Cerebellar nuclear complex (tissue), 1 donor: Measurements from ENCODE around the gene ALK.
"Not testable (repeated sequence)": the region's sequence is repeated elsewhere in the genome, so short reads cannot be mapped to it uniquely, and the experiment has no call there.

Experiments
- DNase-seq, 2 experiments: peaks; one replicate each; lab custom pipeline; 2025; lab: John Stamatoyannopoulos, UW

Gene ALK

DNA sequence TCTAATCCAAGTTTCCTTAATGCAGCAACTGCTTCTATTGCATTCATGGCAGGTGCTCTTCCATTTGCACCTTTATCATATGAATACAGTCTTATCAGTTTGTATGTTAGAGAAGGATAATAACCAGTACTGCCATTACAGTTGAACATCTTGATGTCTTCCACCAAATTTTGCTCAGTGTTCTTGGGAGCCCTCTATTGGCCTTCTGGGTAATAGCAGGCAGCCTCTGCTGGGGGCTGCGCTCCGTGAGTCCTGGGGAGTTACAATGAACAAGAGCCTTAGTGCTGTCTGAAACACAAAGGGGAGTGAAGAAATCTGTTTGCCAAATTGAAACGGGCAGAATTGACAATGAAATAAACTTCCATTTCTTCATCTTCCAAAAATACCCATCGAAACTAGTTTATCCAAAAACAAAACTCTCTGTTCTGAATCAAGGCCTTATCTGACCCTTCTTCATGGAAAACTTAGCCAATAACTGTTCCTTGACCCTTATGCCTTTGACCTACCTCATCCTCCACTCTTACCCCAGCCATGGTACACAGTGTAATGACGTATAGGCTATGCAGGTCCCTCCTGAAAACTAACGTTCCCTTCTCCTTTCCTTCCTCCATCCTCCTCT is 79.9 kb downstream of the ALK start:
- no peak for DNase-seq

GRCh38 chr2:29839306-29839705 is 82.1 kb downstream of the ALK start:
- no peak for DNase-seq

DNA sequence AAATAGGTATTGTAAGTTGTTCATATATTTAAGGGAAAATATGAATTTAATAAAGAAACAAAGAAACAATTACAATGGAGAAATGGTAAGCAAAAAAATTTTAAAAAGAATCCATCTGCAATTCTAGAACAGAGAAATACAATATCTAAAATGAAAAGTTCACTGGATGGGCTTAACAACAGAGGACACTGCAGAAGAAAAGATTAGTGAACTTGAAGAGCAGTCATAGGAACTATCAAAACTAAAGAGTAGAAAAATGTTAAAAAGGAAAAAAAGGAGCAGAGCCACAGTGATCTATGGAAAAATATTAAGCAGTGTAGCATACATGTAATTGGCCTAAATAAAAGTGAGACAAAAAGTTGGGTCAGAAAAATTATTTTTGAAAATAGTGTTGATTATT is 83.5 kb downstream of the ALK start:
- no peak for DNase-seq

DNA sequence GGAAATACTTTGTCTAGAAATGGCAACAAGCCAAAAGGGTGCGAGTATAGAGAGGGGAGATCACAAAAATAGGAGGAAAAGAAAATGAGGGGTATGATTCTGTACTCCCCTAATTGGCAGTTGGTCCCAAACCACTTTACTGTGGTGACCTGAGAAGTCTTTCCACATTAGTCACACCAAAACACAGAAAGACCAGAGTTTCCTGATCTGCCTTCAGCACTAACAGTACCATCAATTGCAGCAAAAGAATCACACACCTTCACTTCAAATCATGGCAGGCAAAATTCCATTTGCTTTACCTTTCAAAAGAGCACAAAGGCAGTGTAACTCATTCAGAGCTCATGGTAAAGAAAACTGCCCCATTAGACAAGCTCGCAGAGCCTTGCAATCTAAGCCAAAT is 86.8 kb downstream of the ALK start:
- no peak for DNase-seq

GRCh38 chr2:29834036-29834540 is 87.3 kb downstream of the ALK start:
- no peak for DNase-seq

DNA sequence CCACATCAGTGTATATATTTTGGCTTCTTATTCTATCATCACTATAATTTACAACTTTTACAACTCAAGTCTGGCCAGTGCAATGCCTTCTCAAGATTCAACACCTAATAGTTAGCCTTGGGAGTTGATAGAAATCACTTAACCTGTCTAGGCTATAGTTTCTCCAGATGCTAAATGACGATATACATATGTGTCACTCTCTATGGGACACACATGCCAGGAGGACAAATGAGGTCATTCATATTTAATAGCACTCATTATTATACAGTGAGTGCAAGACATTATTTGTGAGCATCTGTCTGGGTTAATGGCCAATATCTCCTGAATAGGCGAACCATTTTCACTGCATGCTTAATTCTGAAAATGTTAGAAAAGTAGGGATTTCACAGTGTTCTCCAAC is 89.8 kb downstream of the ALK start:
- DNase-seq = no peak

DNA sequence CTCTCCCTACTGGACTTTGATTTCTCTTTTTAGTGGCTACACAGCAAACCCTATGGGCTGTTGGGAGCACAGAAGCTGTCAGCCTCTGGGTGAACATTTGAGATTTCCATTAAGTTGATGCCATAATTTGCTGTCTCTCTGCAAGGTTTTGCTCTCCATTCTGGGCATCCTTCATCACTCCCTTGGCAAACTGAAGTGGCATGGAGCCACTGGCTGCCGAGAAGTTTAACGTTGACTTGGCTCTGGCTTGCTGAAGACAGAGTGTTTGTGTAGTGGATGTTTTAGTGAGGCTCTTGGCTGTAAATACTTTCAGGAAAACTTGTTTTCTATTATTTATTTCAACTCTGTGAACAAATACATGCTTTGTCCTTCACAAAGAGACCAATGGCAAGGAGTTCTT is 91.5 kb downstream of the ALK start:
- DNase-seq = no peak

DNA sequence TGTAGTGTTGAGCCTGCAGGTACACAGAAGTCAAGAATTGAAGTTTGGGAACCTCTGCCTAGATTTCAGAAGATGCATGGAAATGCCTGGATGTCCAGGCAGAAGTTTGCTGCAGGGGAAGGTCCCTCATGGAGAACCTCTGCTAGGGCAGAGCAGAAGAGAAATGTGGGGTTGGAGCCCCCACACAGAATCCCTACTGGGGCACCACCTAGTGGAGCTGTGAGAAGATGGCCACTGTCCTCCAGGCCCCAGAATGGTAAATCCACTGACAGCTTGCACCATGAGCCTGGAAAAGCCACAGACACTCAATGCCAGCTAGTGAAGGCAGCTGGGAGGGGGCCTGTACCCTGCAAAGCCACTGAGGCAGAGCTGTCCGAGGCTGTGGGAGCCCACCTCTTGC is 97.2 kb downstream of the ALK start:
- DNase-seq = not testable (repeated sequence)

DNA sequence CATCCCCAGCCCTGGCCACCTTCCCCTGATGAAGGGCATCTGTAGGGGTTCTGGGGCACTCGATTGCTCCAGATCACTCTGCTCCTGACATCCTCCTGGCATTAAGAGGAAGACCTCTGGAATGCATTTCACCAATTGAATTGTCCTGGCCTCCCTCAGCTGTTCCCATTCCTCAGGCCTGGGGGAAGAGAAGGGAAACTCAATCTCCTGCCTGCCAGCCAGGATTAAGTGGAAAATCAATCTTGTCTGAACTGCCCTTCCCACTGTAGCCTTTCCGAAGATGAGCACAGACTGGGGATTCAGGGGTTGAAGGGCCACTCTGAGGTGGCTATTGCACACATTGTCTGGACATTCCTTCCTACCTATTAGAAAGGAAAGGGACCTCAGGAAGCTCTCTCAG is 99.8 kb downstream of the ALK start:
- no peak for DNase-seq

DNA sequence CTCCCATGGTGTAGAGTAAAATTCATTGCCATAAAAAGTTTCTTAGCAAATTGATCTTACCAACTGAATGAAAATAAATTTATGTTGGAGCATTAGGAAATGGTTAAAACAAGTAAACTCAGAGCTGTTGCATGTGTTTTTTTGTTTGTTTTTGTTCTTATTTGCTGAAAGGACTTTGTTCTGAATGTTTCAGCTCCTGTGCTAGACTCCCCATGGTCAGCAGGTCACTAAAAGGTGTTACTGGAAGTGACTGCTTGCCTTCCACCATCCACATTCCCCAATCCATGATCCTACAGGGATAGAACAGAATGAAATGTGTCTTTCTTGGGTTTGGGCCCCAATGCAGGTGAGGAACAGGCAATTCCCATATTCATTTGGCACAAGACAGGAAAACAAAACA is 101.8 kb downstream of the ALK start:
- DNase-seq = no peak

- no peak for DNase-seq
Observed at GRCh38 chr2:29817801-29818680, 103.3 kb downstream of the ALK start.

GRCh38 chr2:29817299-29817698 is 104.1 kb downstream of the ALK start:
- no peak for DNase-seq

DNA sequence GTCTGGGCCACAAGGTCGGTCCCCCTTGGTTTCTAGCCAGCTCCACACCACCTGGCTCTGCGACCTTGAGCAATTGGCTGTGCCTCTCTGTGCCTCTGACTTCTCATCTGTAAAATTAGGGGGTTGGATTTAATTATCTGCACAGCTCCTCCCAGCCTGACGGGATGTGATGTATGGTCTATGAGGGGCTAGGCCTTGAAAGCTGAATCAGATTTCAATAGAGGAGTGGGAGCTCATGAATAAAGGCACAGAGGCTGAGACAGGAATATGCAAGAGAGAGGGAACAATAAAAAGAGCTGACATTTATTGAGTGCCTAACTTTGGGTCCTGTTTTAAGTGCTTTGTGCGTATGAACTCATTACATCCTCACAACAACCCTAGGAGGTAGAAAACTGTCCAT is 104.7 kb downstream of the ALK start:
- DNase-seq = no peak

- DNase-seq = no peak
Observed at GRCh38 chr2:29811378-29811777, 110.0 kb downstream of the ALK start.

DNA sequence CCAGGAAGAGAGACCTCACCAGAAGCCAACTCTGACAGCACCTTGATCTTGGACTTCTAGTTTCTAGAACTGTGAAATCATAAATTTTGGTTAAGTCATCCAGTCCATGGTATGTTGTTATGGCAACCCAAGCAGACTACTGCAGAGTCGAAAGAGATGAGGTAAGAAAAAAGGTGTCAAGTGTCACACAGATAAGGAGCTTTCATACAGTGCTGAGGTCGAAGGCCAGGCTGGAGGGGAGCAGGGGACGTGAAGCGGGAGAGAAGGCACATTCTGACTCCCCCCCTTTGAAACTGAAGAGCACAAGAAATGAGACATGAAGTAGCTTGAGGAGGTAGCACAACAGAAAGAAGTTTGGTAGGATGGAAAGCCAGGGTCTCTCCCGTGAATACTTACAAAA is 110.4 kb downstream of the ALK start:
- DNase-seq = no peak

DNA sequence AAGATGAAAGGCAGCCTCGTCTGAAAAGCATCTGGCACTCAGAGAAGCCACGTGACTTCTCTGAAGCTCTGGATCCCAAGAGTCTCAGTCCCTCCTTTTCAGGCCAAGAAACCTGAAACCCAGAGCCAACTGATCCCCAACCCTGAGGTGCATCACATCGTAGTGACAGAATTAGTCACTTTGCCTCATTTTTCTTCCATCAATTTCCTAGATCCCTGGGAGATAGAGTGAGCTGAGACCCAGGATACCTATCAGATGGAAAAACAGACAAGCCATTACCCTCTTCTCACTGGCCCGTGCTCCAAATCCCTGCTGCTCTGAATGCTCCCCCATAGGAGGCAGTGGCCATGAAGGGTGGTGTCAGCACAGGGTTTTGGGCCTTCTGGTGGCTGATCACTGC is 113.1 kb downstream of the ALK start:
- no peak for DNase-seq

DNA sequence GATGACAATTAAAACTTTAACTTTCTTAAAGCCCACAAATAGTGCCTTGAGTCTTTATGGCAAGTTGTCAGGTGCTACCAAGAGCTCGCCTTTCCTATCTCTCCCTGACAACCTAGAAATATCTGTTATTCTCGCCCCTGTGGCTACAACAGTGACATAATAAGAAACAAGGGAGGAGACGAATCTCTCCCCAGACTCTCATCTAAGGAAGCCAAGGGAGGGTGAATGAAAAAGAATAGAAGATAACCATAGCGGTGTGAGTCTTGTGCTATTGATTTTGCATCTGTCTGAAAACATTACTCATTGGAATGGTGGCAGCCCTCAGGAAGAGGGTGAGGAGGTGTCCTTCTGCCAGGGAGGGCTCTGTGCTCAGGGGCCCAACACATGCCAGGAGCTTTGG is 114.3 kb downstream of the ALK start:
- DNase-seq = no peak

DNA sequence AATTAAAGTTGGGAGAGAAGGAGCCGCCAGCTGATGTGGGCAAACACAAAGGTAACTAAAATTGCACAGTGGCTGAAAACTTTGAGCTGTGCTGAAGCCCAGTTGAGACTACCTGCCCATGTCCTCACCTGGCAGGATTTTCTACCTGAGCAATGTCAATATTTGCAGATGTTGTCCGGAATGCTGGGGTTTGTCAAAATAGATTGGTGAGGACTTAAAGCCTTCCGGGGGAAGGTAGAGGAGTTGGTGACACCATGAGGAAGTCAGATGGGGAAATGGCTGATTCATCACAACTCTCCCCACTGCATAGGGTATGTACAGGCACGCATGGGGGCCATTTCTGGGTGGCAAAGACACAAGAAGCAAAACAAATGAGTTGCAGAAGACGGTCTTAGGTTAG is 114.9 kb downstream of the ALK start:
- no peak for DNase-seq

DNA sequence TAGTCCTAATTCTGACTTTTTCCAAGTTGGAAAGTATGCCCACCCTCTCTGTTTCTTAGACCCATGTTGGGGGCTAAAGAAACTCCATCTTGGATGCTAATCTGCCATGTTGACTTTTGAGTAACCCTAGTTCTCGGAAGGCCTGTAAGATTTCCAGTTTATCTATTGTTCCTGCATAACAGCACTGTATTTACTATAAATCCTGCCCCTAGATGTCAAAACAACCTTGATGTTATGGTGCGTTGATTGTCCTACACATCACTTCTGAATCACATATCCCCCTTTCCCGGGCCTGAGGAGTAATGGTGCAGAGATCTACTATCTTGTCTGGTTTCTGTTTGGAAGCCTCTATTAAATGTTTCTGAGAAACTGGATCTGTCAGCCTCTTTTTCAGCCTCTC is 116.7 kb downstream of the ALK start:
- no peak for DNase-seq

- DNase-seq = no peak
Observed at GRCh38 chr2:29803537-29803936, 117.8 kb downstream of the ALK start.

- DNase-seq = no peak
Observed at GRCh38 chr2:29802986-29803385, 118.4 kb downstream of the ALK start.

DNA sequence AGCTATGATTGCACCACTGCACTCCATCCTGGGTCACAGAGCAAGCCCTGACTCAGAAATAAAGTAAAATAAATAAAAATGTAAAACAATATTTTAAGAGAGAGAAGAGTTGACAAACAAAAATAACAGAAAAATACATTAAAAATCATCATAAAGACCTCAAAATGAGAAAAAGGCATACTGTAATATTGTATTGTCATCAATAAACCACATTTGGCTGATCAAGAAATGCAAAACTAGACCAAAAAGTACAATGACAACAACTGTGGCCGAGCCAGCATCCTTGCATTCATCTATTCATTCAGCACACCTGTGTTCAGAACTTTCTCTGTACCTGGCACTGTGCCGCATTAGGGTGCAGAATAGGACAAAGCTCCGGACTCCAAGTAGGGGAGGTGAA is 121.8 kb downstream of the ALK start:
- no peak for DNase-seq

GRCh38 chr2:29797916-29798315 is 123.5 kb downstream of the ALK start:
- no peak for DNase-seq

DNA sequence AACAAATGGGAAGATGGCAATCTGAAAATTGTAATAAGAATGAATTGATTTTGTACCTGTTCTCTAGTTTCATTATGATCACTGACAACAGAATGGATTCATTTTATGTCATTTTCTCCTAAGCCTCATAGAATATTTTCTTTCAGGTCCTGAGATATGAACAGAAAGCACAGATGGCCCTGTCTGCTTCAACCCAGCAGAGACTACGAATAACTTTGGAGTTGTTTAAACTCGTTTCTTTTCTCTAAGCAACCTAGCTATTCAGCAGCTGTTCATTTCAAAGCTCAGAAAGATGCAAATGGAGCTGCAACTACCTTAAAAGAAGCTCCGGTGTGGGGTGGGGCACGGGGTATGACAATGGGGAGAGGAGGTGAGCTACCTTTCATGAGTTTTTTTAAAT is 124.9 kb downstream of the ALK start:
- DNase-seq = no peak
